HEK293 (cell line): ENCODE data around the gene DDC.

Experiments
- CTCF ChIA-PET: fragments of 350-600 bp; formaldehyde crosslinking; extraction: SDS; loops from one replicate; lab custom pipeline; 2021; ENCODE audit warnings: antibody characterized with exemption; lab: Yijun Ruan, JAX
- POLR2A ChIA-PET: fragments of 300-600 bp; formaldehyde crosslinking; extraction: SDS; loops from one replicate; lab custom pipeline; 2020; ENCODE audit warnings: antibody characterized with exemption, inconsistent platforms; lab: Yijun Ruan, JAX
- H3K27ac ChIP-seq: fragments of 200-500 bp; sonication (Bioruptor generic); 2 replicates; pipeline ENCODE4 v1.5.1; 2014; ENCODE audit warnings: low read depth, low read length, control low read depth, inconsistent platforms; ENCODE audit errors: extremely low read depth
- H3K36me3 ChIP-seq, 2 experiments: fragments of 200-500 bp in 1 of 2; sonication (Bioruptor generic) in 1 of 2; 1 replicate in 1 of 2; 2 replicates in 1 of 2; pipeline ENCODE4 v1.5.1; 2014 to 2017; ENCODE audit warnings: inconsistent platforms in 2 of 2, low read length in 2 of 2; ENCODE audit not compliant: control insufficient read depth in 2 of 2, insufficient read depth in 1 of 2
- H3K4me1 ChIP-seq: fragments of 200-500 bp; sonication (Bioruptor generic); 2 replicates; pipeline ENCODE4 v1.5.1; 2014; ENCODE audit warnings: mild to moderate bottlenecking, low read length, inconsistent platforms; ENCODE audit not compliant: control insufficient read depth, insufficient read depth
- H3K4me3 ChIP-seq: 2 replicates; pipeline ENCODE4 v1.5.1; 2011; ENCODE audit warnings: low read depth, mild to moderate bottlenecking, control low read depth, low read length, moderate library complexity
- H3K9me3 ChIP-seq: fragments of 200-500 bp; sonication (Bioruptor generic); 2 replicates; pipeline ENCODE4 v1.5.1; 2014; ENCODE audit warnings: low read depth, low read length, inconsistent platforms; ENCODE audit not compliant: control insufficient read depth, insufficient read depth
- BCL11B ChIP-seq: fragments of 450-650 bp; formaldehyde crosslinking; IDR thresholded peaks from 2 replicates; pipeline ENCODE4 v1.5.1; 2016; ENCODE audit warnings: low read depth, missing biosample characterization, missing genetic modification characterization
- SCRT2 ChIP-seq: fragments of 450-650 bp; formaldehyde crosslinking; IDR thresholded peaks from 2 replicates; pipeline ENCODE4 v1.5.1; 2016; ENCODE audit warnings: missing biosample characterization, missing genetic modification characterization
- SP2 ChIP-seq: fragments of 450-650 bp; formaldehyde crosslinking; IDR thresholded peaks from 2 replicates; pipeline ENCODE4 v1.5.1; 2016; ENCODE audit warnings: missing biosample characterization, missing genetic modification characterization
- ZNF146 ChIP-seq: fragments of 450-650 bp; formaldehyde crosslinking; IDR thresholded peaks from 2 replicates; pipeline ENCODE4 v1.5.1; 2016; ENCODE audit warnings: missing biosample characterization, missing genetic modification characterization
- ZNF157 ChIP-seq: fragments of 450-650 bp; formaldehyde crosslinking; IDR thresholded peaks from 2 replicates; pipeline ENCODE4 v1.5.1; 2016; ENCODE audit warnings: missing biosample characterization, missing genetic modification characterization
- ZNF174 ChIP-seq: fragments of 450-650 bp; formaldehyde crosslinking; IDR thresholded peaks from 2 replicates; pipeline ENCODE4 v1.5.0; 2017; ENCODE audit warnings: missing biosample characterization, mild to moderate bottlenecking, missing genetic modification characterization
- ZNF202 ChIP-seq: fragments of 450-650 bp; formaldehyde crosslinking; IDR thresholded peaks from 2 replicates; pipeline ENCODE4 v1.5.1; 2016; ENCODE audit warnings: missing biosample characterization, missing genetic modification characterization, borderline replicate concordance
- ZNF214 ChIP-seq: fragments of 450-650 bp; formaldehyde crosslinking; IDR thresholded peaks from 2 replicates; pipeline ENCODE4 v1.5.1; 2017; ENCODE audit warnings: missing biosample characterization, mild to moderate bottlenecking, missing genetic modification characterization, borderline replicate concordance
- ZNF266 ChIP-seq: fragments of 450-650 bp; formaldehyde crosslinking; IDR thresholded peaks from 2 replicates; pipeline ENCODE4 v1.5.1; 2016; ENCODE audit warnings: missing biosample characterization, missing genetic modification characterization, low read depth
- ZNF324 ChIP-seq: fragments of 450-650 bp; formaldehyde crosslinking; IDR thresholded peaks from 2 replicates; pipeline ENCODE4 v1.5.1; 2016; ENCODE audit warnings: missing biosample characterization, missing genetic modification characterization
- ZNF366 ChIP-seq: fragments of 450-650 bp; formaldehyde crosslinking; conservative IDR thresholded peaks from 2 replicates; pipeline ENCODE4 v1.5.1; 2016; ENCODE audit warnings: missing biosample characterization, missing genetic modification characterization
- ZNF560 ChIP-seq: fragments of 450-650 bp; formaldehyde crosslinking; IDR thresholded peaks from 2 replicates; pipeline ENCODE4 v1.5.1; 2017; ENCODE audit warnings: missing biosample characterization, missing genetic modification characterization, borderline replicate concordance
- ZNF585B ChIP-seq: fragments of 450-650 bp; formaldehyde crosslinking; IDR thresholded peaks from 2 replicates; pipeline ENCODE4 v1.5.1; 2016; ENCODE audit warnings: missing biosample characterization, missing genetic modification characterization
- ZNF624 ChIP-seq: fragments of 450-650 bp; formaldehyde crosslinking; IDR thresholded peaks from 2 replicates; pipeline ENCODE4 v1.5.1; 2017; ENCODE audit warnings: missing biosample characterization, missing genetic modification characterization
- ZNF776 ChIP-seq: fragments of 450-650 bp; formaldehyde crosslinking; IDR thresholded peaks from 2 replicates; pipeline ENCODE4 v1.5.0; 2017; ENCODE audit warnings: missing biosample characterization, missing genetic modification characterization, borderline replicate concordance
- ZNF791 ChIP-seq: fragments of 450-650 bp; formaldehyde crosslinking; IDR thresholded peaks from 2 replicates; pipeline ENCODE4 v1.5.1; 2016; ENCODE audit warnings: missing biosample characterization, missing genetic modification characterization
- TF ChIP-seq, protein P1 (sequence below): fragments of 450-650 bp; formaldehyde crosslinking; IDR thresholded peaks from 2 replicates; pipeline ENCODE4 v1.5.1; 2016; ENCODE audit warnings: missing biosample characterization, missing genetic modification characterization
- TF ChIP-seq, protein P2 (sequence below): fragments of 450-650 bp; IDR thresholded peaks from 2 replicates; pipeline ENCODE4 v1.5.1; 2018; ENCODE audit warnings: missing biosample characterization, missing genetic modification characterization
- TF ChIP-seq, protein P3 (sequence below): fragments of 450-650 bp; formaldehyde crosslinking; IDR thresholded peaks from 2 replicates; pipeline ENCODE4; 2016; ENCODE audit warnings: missing biosample characterization, missing genetic modification characterization
- TF ChIP-seq, protein P4 (sequence below): fragments of 450-650 bp; formaldehyde crosslinking; IDR thresholded peaks from 2 replicates; pipeline ENCODE4 v1.5.1; 2016; ENCODE audit warnings: missing biosample characterization, missing genetic modification characterization
- TF ChIP-seq, protein P5 (sequence below): fragments of 450-650 bp; formaldehyde crosslinking; IDR thresholded peaks from 2 replicates; pipeline ENCODE4 v1.5.1; 2016; ENCODE audit warnings: missing biosample characterization, missing genetic modification characterization
- TF ChIP-seq, protein P6 (sequence below): fragments of 450-650 bp; formaldehyde crosslinking; IDR thresholded peaks from 2 replicates; pipeline ENCODE4 v1.5.1; 2016; ENCODE audit warnings: missing biosample characterization, missing genetic modification characterization

Gene DDC

DNA sequence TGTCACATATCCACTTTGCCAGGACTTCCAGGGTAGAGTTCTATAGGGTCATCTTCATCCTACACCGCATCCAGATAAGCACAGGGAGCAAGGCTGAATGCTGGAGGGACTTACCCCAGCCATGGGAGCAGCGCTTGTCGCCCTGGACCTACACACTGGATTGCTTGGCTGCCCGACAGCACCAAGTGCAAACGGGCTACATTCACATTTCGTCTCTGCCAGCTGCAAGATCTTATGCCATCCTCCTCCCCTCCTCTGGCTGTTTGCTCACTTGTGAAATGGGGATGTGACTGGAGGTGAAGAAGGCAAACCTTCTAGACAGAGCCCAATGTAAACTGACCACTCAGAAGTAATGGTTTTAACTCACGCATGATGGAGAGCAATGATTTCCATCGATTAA, 1.0 kb downstream of the DDC start:
- no peak overlapping the region for H3K4me3 ChIP-seq
- no peaks in the 10 kb centered on the region for H3K4me1 ChIP-seq
- no peaks in the 10 kb centered on the region for H3K9me3 ChIP-seq
- H3K27ac ChIP-seq: no peak overlapping the region
- H3K36me3 ChIP-seq: no peaks in the 10 kb centered on the region
- CTCF ChIA-PET: no interaction called here
- POLR2A ChIA-PET: no interaction called here
- TF ChIP-seq ZNF585B (tag by site-specific recombination): no peak
- TF ChIP-seq ZNF202 (tag by site-specific recombination): no peak
- TF ChIP-seq ZNF146 (tag by site-specific recombination): no peak
- no peak for TF ChIP-seq ZNF174 (tag by site-specific recombination)
- no peak for TF ChIP-seq ZNF560 (tag by site-specific recombination)
- no peak for TF ChIP-seq SP2 (tag by site-specific recombination)
- no peak for TF ChIP-seq ZNF324
- no peak for TF ChIP-seq ZNF366 (tag by site-specific recombination)
- TF ChIP-seq, protein P1, sequence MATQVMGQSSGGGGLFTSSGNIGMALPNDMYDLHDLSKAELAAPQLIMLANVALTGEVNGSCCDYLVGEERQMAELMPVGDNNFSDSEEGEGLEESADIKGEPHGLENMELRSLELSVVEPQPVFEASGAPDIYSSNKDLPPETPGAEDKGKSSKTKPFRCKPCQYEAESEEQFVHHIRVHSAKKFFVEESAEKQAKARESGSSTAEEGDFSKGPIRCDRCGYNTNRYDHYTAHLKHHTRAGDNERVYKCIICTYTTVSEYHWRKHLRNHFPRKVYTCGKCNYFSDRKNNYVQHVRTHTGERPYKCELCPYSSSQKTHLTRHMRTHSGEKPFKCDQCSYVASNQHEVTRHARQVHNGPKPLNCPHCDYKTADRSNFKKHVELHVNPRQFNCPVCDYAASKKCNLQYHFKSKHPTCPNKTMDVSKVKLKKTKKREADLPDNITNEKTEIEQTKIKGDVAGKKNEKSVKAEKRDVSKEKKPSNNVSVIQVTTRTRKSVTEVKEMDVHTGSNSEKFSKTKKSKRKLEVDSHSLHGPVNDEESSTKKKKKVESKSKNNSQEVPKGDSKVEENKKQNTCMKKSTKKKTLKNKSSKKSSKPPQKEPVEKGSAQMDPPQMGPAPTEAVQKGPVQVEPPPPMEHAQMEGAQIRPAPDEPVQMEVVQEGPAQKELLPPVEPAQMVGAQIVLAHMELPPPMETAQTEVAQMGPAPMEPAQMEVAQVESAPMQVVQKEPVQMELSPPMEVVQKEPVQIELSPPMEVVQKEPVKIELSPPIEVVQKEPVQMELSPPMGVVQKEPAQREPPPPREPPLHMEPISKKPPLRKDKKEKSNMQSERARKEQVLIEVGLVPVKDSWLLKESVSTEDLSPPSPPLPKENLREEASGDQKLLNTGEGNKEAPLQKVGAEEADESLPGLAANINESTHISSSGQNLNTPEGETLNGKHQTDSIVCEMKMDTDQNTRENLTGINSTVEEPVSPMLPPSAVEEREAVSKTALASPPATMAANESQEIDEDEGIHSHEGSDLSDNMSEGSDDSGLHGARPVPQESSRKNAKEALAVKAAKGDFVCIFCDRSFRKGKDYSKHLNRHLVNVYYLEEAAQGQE (tag by site-specific recombination): no peak
- TF ChIP-seq ZNF776 (tag by site-specific recombination): no peak
- no peak for TF ChIP-seq ZNF791 (tag by site-specific recombination)
- TF ChIP-seq, protein P2, sequence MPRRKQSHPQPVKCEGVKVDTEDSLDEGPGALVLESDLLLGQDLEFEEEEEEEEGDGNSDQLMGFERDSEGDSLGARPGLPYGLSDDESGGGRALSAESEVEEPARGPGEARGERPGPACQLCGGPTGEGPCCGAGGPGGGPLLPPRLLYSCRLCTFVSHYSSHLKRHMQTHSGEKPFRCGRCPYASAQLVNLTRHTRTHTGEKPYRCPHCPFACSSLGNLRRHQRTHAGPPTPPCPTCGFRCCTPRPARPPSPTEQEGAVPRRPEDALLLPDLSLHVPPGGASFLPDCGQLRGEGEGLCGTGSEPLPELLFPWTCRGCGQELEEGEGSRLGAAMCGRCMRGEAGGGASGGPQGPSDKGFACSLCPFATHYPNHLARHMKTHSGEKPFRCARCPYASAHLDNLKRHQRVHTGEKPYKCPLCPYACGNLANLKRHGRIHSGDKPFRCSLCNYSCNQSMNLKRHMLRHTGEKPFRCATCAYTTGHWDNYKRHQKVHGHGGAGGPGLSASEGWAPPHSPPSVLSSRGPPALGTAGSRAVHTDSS (tag by site-specific recombination): no peak
- no peak for TF ChIP-seq SCRT2
- no peak for TF ChIP-seq ZNF214 (tag by site-specific recombination)
- TF ChIP-seq BCL11B (tag by site-specific recombination): no peak
- TF ChIP-seq, protein P3, sequence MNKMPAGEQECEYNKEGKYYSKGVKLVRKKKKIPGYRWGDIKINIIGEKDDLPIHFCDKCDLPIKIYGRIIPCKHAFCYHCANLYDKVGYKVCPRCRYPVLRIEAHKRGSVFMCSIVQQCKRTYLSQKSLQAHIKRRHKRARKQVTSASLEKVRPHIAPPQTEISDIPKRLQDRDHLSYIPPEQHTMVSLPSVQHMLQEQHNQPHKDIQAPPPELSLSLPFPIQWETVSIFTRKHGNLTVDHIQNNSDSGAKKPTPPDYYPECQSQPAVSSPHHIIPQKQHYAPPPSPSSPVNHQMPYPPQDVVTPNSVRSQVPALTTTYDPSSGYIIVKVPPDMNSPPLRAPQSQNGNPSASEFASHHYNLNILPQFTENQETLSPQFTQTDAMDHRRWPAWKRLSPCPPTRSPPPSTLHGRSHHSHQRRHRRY (tag by site-specific recombination): no peak
- TF ChIP-seq ZNF624 (tag by site-specific recombination): no peak
- TF ChIP-seq, protein P4, sequence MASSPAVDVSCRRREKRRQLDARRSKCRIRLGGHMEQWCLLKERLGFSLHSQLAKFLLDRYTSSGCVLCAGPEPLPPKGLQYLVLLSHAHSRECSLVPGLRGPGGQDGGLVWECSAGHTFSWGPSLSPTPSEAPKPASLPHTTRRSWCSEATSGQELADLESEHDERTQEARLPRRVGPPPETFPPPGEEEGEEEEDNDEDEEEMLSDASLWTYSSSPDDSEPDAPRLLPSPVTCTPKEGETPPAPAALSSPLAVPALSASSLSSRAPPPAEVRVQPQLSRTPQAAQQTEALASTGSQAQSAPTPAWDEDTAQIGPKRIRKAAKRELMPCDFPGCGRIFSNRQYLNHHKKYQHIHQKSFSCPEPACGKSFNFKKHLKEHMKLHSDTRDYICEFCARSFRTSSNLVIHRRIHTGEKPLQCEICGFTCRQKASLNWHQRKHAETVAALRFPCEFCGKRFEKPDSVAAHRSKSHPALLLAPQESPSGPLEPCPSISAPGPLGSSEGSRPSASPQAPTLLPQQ (tag by site-specific recombination): no peak
- TF ChIP-seq, all 188 proteins: peak for 0

DNA sequence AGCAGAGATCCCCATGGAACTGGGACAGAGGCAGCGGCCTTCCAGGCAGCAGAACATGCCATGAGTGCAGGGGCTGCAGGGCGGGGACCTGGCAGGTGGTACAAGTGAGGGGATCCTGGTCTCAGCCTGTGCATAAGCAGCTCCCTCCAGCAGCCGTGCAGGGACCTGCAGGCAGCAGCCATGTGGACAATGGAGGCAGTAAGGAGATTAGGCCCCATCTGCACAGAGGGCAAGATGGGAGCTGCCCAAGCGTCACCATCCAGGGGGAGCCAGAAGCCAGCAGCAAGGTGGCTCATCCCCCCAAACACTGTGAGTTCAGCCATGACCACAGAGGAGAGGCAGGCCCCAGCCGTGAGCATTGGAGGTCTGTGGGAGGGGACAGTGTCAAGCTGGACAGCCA, 3.1 kb downstream of the DDC start:
- TF ChIP-seq ZNF266 (tag by site-specific recombination) (no peak), ZNF157 (tag by site-specific recombination) (no peak)
- TF ChIP-seq, protein P5, sequence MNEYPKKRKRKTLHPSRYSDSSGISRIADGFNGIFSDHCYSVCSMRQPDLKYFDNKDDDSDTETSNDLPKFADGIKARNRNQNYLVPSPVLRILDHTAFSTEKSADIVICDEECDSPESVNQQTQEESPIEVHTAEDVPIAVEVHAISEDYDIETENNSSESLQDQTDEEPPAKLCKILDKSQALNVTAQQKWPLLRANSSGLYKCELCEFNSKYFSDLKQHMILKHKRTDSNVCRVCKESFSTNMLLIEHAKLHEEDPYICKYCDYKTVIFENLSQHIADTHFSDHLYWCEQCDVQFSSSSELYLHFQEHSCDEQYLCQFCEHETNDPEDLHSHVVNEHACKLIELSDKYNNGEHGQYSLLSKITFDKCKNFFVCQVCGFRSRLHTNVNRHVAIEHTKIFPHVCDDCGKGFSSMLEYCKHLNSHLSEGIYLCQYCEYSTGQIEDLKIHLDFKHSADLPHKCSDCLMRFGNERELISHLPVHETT: no peak
- TF ChIP-seq, protein P6, sequence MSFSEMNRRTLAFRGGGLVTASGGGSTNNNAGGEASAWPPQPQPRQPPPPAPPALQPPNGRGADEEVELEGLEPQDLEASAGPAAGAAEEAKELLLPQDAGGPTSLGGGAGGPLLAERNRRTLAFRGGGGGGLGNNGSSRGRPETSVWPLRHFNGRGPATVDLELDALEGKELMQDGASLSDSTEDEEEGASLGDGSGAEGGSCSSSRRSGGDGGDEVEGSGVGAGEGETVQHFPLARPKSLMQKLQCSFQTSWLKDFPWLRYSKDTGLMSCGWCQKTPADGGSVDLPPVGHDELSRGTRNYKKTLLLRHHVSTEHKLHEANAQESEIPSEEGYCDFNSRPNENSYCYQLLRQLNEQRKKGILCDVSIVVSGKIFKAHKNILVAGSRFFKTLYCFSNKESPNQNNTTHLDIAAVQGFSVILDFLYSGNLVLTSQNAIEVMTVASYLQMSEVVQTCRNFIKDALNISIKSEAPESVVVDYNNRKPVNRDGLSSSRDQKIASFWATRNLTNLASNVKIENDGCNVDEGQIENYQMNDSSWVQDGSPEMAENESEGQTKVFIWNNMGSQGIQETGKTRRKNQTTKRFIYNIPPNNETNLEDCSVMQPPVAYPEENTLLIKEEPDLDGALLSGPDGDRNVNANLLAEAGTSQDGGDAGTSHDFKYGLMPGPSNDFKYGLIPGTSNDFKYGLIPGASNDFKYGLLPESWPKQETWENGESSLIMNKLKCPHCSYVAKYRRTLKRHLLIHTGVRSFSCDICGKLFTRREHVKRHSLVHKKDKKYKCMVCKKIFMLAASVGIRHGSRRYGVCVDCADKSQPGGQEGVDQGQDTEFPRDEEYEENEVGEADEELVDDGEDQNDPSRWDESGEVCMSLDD (tag by site-specific recombination): no peak
- POLR2A ChIA-PET: no interaction called here

More for the DNA sequence above, 3.1 kb downstream of the DDC start:
- no peaks in the 10 kb centered on the region for H3K4me1 ChIP-seq
- H3K36me3 ChIP-seq: no peaks in the 10 kb centered on the region
- H3K9me3 ChIP-seq: no peaks in the 10 kb centered on the region
- CTCF ChIA-PET: no interaction called here
- H3K27ac ChIP-seq: no peak overlapping the region
- H3K4me3 ChIP-seq: no peak overlapping the region
